ENCODE measurements around the gene ANAPC15.

- TF ChIP-seq, protein P1, sequence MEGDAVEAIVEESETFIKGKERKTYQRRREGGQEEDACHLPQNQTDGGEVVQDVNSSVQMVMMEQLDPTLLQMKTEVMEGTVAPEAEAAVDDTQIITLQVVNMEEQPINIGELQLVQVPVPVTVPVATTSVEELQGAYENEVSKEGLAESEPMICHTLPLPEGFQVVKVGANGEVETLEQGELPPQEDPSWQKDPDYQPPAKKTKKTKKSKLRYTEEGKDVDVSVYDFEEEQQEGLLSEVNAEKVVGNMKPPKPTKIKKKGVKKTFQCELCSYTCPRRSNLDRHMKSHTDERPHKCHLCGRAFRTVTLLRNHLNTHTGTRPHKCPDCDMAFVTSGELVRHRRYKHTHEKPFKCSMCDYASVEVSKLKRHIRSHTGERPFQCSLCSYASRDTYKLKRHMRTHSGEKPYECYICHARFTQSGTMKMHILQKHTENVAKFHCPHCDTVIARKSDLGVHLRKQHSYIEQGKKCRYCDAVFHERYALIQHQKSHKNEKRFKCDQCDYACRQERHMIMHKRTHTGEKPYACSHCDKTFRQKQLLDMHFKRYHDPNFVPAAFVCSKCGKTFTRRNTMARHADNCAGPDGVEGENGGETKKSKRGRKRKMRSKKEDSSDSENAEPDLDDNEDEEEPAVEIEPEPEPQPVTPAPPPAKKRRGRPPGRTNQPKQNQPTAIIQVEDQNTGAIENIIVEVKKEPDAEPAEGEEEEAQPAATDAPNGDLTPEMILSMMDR (IDR thresholded peaks at IDR 0.05; ENCODE audit: extremely low read depth in 1 of 2, insufficient read depth in 1 of 2, low read depth in 1 of 2, low read length in 2 of 2): no peak
- TF ChIP-seq EZH2 (IDR thresholded peaks at IDR 0.05; ENCODE audit: borderline replicate concordance, low read depth, low read length, severe bottlenecking) (no peak), POLR2A (IDR thresholded peaks at IDR 0.05; ENCODE audit: low read depth, low read length) (no peak), MAX (IDR thresholded peaks at IDR 0.05; ENCODE audit: insufficient read depth, insufficient read length) (no peak), JUN (IDR thresholded peaks at IDR 0.05; ENCODE audit: borderline replicate concordance, insufficient read depth, insufficient read length, low read depth) (no peak), POLR2AphosphoS5 (IDR thresholded peaks at IDR 0.05; ENCODE audit: insufficient read depth, low read depth, low read length) (no peak)
Measured at GRCh38 chr11:72105888-72106287, 6.6 kb downstream of the ANAPC15 start, which contains the start of gene TOMT.

Measured in endothelial cell of umbilical vein (primary cell).